ENCODE results near the gene TJP1. TPM values are rescaled to one million over a fixed set of nuclear protein-coding genes. Genes with fewer than 3 reads are reported as not detected.

TJP1 gene
- total RNA-seq, 4 donors from 2014 or later = 72.4 to 191 (median 136) TPM

DNA sequence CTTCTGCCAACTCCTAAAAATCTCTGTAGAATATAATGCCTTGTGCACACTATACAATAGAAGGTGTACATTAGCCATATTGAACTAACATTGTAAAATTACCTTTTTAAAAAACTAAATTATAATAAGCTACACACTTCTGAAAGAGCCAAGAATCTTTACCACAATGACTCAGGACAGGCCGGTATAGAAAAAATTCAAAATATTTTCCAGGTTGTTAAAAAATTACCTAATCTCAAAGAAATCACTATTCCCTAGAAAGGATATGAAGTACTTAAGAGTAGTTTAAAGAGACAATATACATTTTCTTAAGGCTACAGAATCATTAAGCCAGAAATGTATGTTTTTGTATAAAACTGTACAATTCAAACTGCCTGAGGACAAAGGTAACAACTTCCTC, 48.5 kb downstream of the TJP1 start:
- no peaks in the 10 kb centered on the region for H3K4me1 ChIP-seq
- intact Hi-C loops (cut with DNase I; ENCODE audit: low total_unique reads) = no loop called here
- no peak for DNase-seq
- H3K36me3 ChIP-seq = no peaks in the 10 kb centered on the region
- H3K4me3 ChIP-seq = no peak overlapping the region
- TF ChIP-seq, protein P1, sequence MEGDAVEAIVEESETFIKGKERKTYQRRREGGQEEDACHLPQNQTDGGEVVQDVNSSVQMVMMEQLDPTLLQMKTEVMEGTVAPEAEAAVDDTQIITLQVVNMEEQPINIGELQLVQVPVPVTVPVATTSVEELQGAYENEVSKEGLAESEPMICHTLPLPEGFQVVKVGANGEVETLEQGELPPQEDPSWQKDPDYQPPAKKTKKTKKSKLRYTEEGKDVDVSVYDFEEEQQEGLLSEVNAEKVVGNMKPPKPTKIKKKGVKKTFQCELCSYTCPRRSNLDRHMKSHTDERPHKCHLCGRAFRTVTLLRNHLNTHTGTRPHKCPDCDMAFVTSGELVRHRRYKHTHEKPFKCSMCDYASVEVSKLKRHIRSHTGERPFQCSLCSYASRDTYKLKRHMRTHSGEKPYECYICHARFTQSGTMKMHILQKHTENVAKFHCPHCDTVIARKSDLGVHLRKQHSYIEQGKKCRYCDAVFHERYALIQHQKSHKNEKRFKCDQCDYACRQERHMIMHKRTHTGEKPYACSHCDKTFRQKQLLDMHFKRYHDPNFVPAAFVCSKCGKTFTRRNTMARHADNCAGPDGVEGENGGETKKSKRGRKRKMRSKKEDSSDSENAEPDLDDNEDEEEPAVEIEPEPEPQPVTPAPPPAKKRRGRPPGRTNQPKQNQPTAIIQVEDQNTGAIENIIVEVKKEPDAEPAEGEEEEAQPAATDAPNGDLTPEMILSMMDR (IDR thresholded peaks at IDR 0.05) = no peak
- no peak for TF ChIP-seq POLR2A (IDR thresholded peaks at IDR 0.05)
- H3K9me3 ChIP-seq = no peaks in the 10 kb centered on the region
- H3K27ac ChIP-seq = no peak overlapping the region
- H3K27me3 ChIP-seq = no peaks in the 10 kb centered on the region

DNA sequence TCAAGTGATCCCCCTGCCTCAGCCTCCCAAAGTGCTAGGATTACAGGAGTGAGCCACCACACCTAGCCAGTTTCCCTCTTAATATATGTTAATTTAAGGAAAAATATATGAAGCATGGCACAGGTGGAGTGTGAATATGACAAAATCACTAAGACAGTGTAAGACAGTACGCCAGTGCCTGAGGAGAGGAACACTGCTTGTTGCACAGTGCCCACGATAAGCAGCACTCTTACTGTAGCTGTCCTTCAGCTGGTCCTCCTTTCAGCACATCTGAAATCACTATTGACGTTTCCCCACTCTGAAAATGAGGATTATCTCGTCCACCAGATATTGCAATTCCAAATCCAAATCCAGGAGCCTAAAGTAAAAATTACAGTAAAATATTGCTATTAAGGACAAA, 49.3 kb downstream of the TJP1 start:
- no peaks in the 10 kb centered on the region for H3K9me3 ChIP-seq
- no peak for TF ChIP-seq POLR2A (IDR thresholded peaks at IDR 0.05)
- TF ChIP-seq, protein P1 (IDR thresholded peaks at IDR 0.05) = no peak
- no peak for DNase-seq
- H3K27me3 ChIP-seq = no peaks in the 10 kb centered on the region
- H3K4me3 ChIP-seq = no peak overlapping the region
- no peaks in the 10 kb centered on the region for H3K4me1 ChIP-seq
- H3K36me3 ChIP-seq = no peaks in the 10 kb centered on the region
- no peak overlapping the region for H3K27ac ChIP-seq
- intact Hi-C loops (cut with DNase I; ENCODE audit: low total_unique reads) = no loop called here

DNA sequence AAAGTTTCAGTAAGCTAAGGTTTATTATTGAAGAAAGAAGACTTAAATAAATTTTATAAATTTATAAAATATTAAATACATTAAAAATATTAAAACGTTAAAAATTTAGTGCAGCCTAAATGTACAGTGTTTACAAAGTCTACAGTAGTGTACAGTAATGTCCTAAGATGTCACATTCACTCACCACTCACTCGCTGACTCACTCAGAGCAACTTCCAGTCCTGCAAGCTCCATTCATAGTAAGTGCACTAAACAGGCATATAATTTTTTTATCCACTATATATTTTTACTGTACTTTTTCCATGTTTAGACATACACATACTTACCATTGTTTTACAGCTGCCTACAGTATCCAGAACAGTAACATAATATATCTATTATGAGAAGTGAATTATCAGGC, 51.5 kb downstream of the TJP1 start:
- H3K27ac ChIP-seq = no peak overlapping the region

DNA sequence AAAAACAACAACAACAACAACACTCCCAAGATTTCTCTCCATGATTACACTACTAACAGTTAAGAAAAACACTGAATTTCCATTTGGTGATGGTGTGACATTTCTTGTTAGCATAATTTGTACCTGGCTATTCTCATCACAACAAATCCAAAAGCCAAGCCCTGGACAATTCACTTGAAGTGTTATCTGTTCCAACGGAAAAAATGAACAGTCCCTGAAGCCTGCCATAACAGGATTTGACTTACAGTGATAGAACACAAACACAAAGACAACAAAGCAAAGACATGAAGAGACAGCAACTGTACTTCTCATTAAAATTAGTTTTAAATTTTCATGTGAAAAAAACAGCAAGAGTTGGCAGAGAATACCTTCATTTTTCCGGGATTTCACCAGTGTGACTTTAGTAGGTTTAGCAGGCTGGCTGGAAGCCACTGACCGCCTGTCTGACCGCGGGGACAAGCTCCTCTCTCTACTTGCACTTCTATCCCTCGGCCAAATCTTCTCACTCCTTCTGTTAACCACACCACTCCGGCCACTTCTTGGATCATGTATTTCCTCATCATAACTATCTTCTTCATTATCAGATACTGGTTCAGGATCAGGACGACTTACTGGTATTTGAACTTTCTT, 56.3 kb downstream of the TJP1 start:
- TF ChIP-seq, protein P1 (IDR thresholded peaks at IDR 0.05) = no peak
- no peak for TF ChIP-seq POLR2A (IDR thresholded peaks at IDR 0.05)
- Histone ChIP-seq H3K4me1 (peaks cover 0 to 6% of the 10 kb centered on the region in 2 donors), H3K9me3 (no peaks in the 10 kb centered on the region), H3K27ac (no peak overlapping the region), H3K4me3 (no peak overlapping the region), H3K27me3 (no peaks in the 10 kb centered on the region), H3K36me3 (no peaks in the 10 kb centered on the region)
- intact Hi-C loops (cut with DNase I; ENCODE audit: low total_unique reads) = no loop called here
- DNase-seq = no peak

More for the DNA sequence above, 51.5 kb downstream of the TJP1 start:
- Histone ChIP-seq H3K27me3 (no peaks in the 10 kb centered on the region), H3K9me3 (no peaks in the 10 kb centered on the region), H3K36me3 (no peaks in the 10 kb centered on the region), H3K4me3 (no peak overlapping the region), H3K4me1 (peaks cover 0 to under 1% of the 10 kb centered on the region in 2 donors)
- TF ChIP-seq, protein P1 (IDR thresholded peaks at IDR 0.05) = no peak
- TF ChIP-seq POLR2A (IDR thresholded peaks at IDR 0.05) = no peak
- intact Hi-C loops (cut with DNase I; ENCODE audit: low total_unique reads) = no loop called here
- no peak for DNase-seq

DNA sequence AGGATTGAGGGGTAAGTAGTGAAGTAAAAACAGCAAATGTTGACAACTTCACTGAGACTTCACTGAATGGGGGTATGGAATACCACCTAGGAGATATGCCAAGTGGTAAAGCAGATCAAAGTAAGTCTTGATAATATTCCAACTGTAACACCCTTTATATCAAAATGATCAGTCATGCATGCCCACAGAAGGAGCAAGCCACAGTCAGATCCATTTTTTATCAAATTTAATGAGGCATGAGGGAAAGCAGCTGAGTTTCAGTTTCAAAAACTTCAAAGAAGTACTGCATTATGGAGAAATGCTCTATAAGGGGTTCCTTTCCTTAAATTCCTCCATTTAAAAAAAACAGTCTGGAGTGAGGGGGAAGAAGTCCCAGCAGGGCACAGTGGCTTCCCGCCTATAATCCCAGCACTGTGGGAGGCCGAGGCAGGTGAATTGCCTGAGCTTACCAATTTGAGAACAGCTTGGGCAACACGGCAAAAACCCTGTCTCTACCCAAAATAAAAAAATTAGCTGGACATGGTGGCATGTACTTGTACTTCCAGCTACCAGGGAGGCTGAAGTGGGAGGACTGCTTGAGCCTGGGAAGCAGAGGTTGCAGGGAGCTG, 56.9 kb downstream of the TJP1 start:
- Histone ChIP-seq H3K27me3 (no peaks in the 10 kb centered on the region), H3K4me1 (peaks cover 0 to 6% of the 10 kb centered on the region in 2 donors), H3K4me3 (no peak overlapping the region), H3K9me3 (no peaks in the 10 kb centered on the region), H3K27ac (no peak overlapping the region), H3K36me3 (no peaks in the 10 kb centered on the region)
- no peak for DNase-seq
- TF ChIP-seq POLR2A (IDR thresholded peaks at IDR 0.05) = no peak
- TF ChIP-seq, protein P1 (IDR thresholded peaks at IDR 0.05) = no peak
- intact Hi-C loops (cut with DNase I; ENCODE audit: low total_unique reads) = no loop called here
